ENCODE results near the gene LEMD3. TPM values are rescaled to one million over a fixed set of nuclear protein-coding genes. Genes with fewer than 3 reads are reported as not detected.

Gene LEMD3
- total and polyA plus RNA-seq, 2 experiments from 2014 or later = 15.4 to 56.7 TPM

DNA sequence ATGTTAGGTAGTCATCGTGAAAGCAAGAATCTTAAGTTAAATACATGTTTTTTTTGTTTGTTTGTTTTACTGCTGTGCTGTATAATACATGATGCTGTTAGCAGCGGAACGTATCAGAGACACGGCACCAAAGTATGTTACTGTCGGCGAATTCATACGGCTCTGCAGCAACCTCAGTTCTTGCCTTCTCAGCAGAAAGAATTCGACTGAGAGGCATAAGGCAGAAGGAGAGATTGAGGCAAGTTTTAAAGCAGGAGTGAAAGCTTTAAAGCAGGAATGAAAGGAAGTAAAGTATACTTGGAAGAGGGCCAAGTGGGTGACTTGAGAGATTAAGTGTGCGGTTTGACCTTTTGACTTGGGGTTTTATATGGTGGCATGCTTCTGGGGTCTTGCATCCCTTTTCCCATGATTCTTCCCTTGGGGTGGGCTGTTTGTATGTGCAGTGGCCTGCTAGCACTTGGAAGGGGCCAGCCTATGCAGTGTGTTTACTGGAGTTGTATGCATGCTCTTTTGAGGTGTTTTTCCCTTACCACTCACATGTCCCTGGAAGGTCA, 23.7 kb downstream of the LEMD3 start:
- Histone ChIP-seq H3K4me3 (no peak overlapping the region), H3K27me3 (ENCODE audit: insufficient read depth) (no peaks in the 10 kb centered on the region), H3K9me2 (ENCODE audit: insufficient read depth) (no peaks in the 10 kb centered on the region; the same call in 1 of the 2 replicates), H3F3A (replicated peaks; ENCODE audit: low read depth) (no peaks in the 10 kb centered on the region), H3K4me2 (no peak overlapping the region), H4K20me1 (replicated peaks; ENCODE audit: insufficient read depth) (peaks cover 22% of the 10 kb centered on the region), H2AFZ (no peak overlapping the region), H3K4me1 (ENCODE audit: insufficient read depth) (peaks cover 25% of the 10 kb centered on the region), H3K79me2 (replicated peaks; ENCODE audit: insufficient read depth) (peaks cover 98% of the 10 kb centered on the region), H3K36me3 (ENCODE audit: insufficient read depth) (no peaks in the 10 kb centered on the region), H3K27ac (ENCODE audit: low read depth) (no peak overlapping the region)
- H3K27ac Mint-ChIP-seq = 0 out of 2 replicates have a peak overlapping the region, but pooled peaks have one; percentile 57
- H3K27me3 Mint-ChIP-seq (ENCODE audit: insufficient read depth, low read depth, poor library complexity) = peaks cover 2% of the 10 kb centered on the region
- DNase-seq (ENCODE audit: low spot score) = no peak
- H3K9me3 Mint-ChIP-seq = peaks cover 6% of the 10 kb centered on the region; the same call in 2 of the 3 replicates
- no peak overlapping the region for H3K4me3 Mint-ChIP-seq
- H3K4me1 Mint-ChIP-seq = peaks cover 48% of the 10 kb centered on the region
- TF ChIP-seq JUNB (IDR thresholded peaks at IDR 0.05; ENCODE audit: unreplicated experiment) = no peak
- TF ChIP-seq, protein P1, sequence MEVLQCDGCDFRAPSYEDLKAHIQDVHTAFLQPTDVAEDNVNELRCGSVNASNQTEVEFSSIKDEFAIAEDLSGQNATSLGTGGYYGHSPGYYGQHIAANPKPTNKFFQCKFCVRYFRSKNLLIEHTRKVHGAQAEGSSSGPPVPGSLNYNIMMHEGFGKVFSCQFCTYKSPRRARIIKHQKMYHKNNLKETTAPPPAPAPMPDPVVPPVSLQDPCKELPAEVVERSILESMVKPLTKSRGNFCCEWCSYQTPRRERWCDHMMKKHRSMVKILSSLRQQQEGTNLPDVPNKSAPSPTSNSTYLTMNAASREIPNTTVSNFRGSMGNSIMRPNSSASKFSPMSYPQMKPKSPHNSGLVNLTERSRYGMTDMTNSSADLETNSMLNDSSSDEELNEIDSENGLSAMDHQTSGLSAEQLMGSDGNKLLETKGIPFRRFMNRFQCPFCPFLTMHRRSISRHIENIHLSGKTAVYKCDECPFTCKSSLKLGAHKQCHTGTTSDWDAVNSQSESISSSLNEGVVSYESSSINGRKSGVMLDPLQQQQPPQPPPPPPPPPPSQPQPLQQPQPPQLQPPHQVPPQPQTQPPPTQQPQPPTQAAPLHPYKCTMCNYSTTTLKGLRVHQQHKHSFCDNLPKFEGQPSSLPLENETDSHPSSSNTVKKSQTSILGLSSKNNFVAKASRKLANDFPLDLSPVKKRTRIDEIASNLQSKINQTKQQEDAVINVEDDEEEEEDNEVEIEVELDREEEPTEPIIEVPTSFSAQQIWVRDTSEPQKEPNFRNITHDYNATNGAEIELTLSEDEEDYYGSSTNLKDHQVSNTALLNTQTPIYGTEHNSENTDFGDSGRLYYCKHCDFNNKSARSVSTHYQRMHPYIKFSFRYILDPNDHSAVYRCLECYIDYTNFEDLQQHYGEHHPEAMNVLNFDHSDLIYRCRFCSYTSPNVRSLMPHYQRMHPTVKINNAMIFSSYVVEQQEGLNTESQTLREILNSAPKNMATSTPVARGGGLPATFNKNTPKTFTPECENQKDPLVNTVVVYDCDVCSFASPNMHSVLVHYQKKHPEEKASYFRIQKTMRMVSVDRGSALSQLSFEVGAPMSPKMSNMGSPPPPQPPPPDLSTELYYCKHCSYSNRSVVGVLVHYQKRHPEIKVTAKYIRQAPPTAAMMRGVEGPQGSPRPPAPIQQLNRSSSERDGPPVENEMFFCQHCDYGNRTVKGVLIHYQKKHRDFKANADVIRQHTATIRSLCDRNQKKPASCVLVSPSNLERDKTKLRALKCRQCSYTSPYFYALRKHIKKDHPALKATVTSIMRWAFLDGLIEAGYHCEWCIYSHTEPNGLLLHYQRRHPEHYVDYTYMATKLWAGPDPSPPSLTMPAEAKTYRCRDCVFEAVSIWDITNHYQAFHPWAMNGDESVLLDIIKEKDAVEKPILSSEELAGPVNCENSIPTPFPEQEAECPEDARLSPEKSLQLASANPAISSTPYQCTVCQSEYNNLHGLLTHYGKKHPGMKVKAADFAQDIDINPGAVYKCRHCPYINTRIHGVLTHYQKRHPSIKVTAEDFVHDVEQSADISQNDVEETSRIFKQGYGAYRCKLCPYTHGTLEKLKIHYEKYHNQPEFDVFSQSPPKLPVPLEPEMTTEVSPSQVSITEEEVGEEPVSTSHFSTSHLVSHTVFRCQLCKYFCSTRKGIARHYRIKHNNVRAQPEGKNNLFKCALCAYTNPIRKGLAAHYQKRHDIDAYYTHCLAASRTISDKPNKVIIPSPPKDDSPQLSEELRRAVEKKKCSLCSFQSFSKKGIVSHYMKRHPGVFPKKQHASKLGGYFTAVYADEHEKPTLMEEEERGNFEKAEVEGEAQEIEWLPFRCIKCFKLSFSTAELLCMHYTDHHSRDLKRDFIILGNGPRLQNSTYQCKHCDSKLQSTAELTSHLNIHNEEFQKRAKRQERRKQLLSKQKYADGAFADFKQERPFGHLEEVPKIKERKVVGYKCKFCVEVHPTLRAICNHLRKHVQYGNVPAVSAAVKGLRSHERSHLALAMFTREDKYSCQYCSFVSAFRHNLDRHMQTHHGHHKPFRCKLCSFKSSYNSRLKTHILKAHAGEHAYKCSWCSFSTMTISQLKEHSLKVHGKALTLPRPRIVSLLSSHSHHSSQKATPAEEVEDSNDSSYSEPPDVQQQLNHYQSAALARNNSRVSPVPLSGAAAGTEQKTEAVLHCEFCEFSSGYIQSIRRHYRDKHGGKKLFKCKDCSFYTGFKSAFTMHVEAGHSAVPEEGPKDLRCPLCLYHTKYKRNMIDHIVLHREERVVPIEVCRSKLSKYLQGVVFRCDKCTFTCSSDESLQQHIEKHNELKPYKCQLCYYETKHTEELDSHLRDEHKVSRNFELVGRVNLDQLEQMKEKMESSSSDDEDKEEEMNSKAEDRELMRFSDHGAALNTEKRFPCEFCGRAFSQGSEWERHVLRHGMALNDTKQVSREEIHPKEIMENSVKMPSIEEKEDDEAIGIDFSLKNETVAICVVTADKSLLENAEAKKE (CRISPR knock-in tag; IDR thresholded peaks at IDR 0.05) = no peak
- TF ChIP-seq, protein P2, sequence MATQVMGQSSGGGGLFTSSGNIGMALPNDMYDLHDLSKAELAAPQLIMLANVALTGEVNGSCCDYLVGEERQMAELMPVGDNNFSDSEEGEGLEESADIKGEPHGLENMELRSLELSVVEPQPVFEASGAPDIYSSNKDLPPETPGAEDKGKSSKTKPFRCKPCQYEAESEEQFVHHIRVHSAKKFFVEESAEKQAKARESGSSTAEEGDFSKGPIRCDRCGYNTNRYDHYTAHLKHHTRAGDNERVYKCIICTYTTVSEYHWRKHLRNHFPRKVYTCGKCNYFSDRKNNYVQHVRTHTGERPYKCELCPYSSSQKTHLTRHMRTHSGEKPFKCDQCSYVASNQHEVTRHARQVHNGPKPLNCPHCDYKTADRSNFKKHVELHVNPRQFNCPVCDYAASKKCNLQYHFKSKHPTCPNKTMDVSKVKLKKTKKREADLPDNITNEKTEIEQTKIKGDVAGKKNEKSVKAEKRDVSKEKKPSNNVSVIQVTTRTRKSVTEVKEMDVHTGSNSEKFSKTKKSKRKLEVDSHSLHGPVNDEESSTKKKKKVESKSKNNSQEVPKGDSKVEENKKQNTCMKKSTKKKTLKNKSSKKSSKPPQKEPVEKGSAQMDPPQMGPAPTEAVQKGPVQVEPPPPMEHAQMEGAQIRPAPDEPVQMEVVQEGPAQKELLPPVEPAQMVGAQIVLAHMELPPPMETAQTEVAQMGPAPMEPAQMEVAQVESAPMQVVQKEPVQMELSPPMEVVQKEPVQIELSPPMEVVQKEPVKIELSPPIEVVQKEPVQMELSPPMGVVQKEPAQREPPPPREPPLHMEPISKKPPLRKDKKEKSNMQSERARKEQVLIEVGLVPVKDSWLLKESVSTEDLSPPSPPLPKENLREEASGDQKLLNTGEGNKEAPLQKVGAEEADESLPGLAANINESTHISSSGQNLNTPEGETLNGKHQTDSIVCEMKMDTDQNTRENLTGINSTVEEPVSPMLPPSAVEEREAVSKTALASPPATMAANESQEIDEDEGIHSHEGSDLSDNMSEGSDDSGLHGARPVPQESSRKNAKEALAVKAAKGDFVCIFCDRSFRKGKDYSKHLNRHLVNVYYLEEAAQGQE (IDR thresholded peaks at IDR 0.05; ENCODE audit: unreplicated experiment) = no peak
- no peak for TF ChIP-seq ZNF331 (CRISPR knock-in tag; IDR thresholded peaks at IDR 0.05; ENCODE audit: low read depth)
- TF ChIP-seq ZNF114 (CRISPR knock-in tag; IDR thresholded peaks at IDR 0.05) = no peak
- TF ChIP-seq EZH2 (IDR thresholded peaks at IDR 0.05; ENCODE audit: low read depth, unreplicated experiment) = no peak
- TF ChIP-seq, protein P3, sequence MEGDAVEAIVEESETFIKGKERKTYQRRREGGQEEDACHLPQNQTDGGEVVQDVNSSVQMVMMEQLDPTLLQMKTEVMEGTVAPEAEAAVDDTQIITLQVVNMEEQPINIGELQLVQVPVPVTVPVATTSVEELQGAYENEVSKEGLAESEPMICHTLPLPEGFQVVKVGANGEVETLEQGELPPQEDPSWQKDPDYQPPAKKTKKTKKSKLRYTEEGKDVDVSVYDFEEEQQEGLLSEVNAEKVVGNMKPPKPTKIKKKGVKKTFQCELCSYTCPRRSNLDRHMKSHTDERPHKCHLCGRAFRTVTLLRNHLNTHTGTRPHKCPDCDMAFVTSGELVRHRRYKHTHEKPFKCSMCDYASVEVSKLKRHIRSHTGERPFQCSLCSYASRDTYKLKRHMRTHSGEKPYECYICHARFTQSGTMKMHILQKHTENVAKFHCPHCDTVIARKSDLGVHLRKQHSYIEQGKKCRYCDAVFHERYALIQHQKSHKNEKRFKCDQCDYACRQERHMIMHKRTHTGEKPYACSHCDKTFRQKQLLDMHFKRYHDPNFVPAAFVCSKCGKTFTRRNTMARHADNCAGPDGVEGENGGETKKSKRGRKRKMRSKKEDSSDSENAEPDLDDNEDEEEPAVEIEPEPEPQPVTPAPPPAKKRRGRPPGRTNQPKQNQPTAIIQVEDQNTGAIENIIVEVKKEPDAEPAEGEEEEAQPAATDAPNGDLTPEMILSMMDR (conservative IDR thresholded peaks at IDR 0.05; ENCODE audit: low read depth in 2 of 2) = no peak
- TF ChIP-seq POLR2AphosphoS5 (IDR thresholded peaks at IDR 0.05; ENCODE audit: low read depth) = no peak
- TF ChIP-seq CREB1 (CRISPR knock-in tag; IDR thresholded peaks at IDR 0.05; ENCODE audit: low read depth) = no peak
- TF ChIP-seq EZH2phosphoT487 (IDR thresholded peaks at IDR 0.05; ENCODE audit: unreplicated experiment) = no peak
- TF ChIP-seq, protein P4, sequence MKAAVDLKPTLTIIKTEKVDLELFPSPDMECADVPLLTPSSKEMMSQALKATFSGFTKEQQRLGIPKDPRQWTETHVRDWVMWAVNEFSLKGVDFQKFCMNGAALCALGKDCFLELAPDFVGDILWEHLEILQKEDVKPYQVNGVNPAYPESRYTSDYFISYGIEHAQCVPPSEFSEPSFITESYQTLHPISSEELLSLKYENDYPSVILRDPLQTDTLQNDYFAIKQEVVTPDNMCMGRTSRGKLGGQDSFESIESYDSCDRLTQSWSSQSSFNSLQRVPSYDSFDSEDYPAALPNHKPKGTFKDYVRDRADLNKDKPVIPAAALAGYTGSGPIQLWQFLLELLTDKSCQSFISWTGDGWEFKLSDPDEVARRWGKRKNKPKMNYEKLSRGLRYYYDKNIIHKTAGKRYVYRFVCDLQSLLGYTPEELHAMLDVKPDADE (IDR thresholded peaks at IDR 0.05) = no peak
- no peak for TF ChIP-seq NANOG (IDR thresholded peaks at IDR 0.05; ENCODE audit: borderline replicate concordance)
- no peak for TF ChIP-seq STAT1 (IDR thresholded peaks at IDR 0.05; ENCODE audit: unreplicated experiment)
- no peak for ATAC-seq
- peaks cover 16% of the 10 kb centered on the region for H3K36me3 Mint-ChIP-seq (ENCODE audit: low read depth)
